ENCODE data around the gene TMEM204.

GRCh38 chr16:1486551-1487390 is 46.7 kb upstream of the TMEM204 start:
- TF ChIP-seq CTCF (IDR thresholded peaks at IDR 0.05) (no peak), EZH2 (IDR thresholded peaks at IDR 0.05; ENCODE audit: borderline replicate concordance, insufficient read depth, low read depth, low read length, poor library complexity, severe bottlenecking) (no peak)
